GM12801 (cell line): ENCODE data around the gene PRR35.

ENCODE experiments used
- CTCF ChIP-seq: IDR thresholded peaks from one replicate; pipeline ENCODE4 v1.5.1; 2011; ENCODE audit warnings: control low read depth; ENCODE audit not compliant: insufficient read length; ENCODE audit errors: extremely low read depth

The PRR35 gene

GRCh38 chr16:554297-554621 is 5.9 kb upstream of the PRR35 start:
- no peak for TF ChIP-seq CTCF

GRCh38 chr16:554640-555365 is 5.4 kb upstream of the PRR35 start:
- TF ChIP-seq CTCF, result no peak

- no peak for TF ChIP-seq CTCF
Measured at GRCh38 chr16:555528-556473, 4.4 kb upstream of the PRR35 start.

GRCh38 chr16:556474-557173 is 3.6 kb upstream of the PRR35 start:
- TF ChIP-seq CTCF, result no peak

GRCh38 chr16:557463-558297 is 2.5 kb upstream of the PRR35 start:
- TF ChIP-seq CTCF, result no peak

- TF ChIP-seq CTCF, result no peak
Measured at GRCh38 chr16:558298-559020, 1.7 kb upstream of the PRR35 start.
